K562 (cell line): Measurements from ENCODE around the gene PHACTR3.

Source experiments
- CTCF ChIP-seq, 3 experiments: IDR thresholded peaks in 2 of 3; conservative IDR thresholded peaks in 1 of 3; 2 replicates each; pipeline ENCODE4 v1.5.1; 2011 to 2012; ENCODE audit warnings: low read length in 3 of 3, mild to moderate bottlenecking in 3 of 3, control low read depth in 2 of 3, improper control_type of control experiment in 1 of 3, inconsistent platforms in 1 of 3, low read depth in 1 of 3, mixed read lengths in 1 of 3, moderate library complexity in 1 of 3; ENCODE audit not compliant: insufficient read depth in 2 of 3
- ESRRA ChIP-seq: fragments of 450-650 bp; IDR thresholded peaks from 2 replicates; pipeline ENCODE4 v1.6.1; 2014; ENCODE audit warnings: low read depth, mild to moderate bottlenecking, moderate library complexity, borderline replicate concordance
- GABPA ChIP-seq: fragments of 200-800 bp; sonication (Bioruptor generic); conservative IDR thresholded peaks from 2 replicates; pipeline ENCODE4 v1.6.1; 2016; ENCODE audit warnings: low read depth, missing genetic modification characterization, missing compliant biosample characterization
- IRF2 ChIP-seq: sonication (generic); formaldehyde crosslinking; IDR thresholded peaks from 2 replicates; pipeline ENCODE4 v1.8.1; 2022; ENCODE audit warnings: mild to moderate bottlenecking, missing genetic modification reagents
- JUN ChIP-seq, 2 experiments: sonication (generic) in 1 of 2; formaldehyde crosslinking in 1 of 2; IDR thresholded peaks; 2 replicates each; pipeline versions ENCODE4 v1.6.1 to v1.8.0; 2012 to 2022; ENCODE audit warnings: borderline replicate concordance in 2 of 2, mild to moderate bottlenecking in 2 of 2, improper control_type of control experiment in 1 of 2, low read depth in 1 of 2, low read length in 1 of 2, missing genetic modification reagents in 1 of 2
- MAZ ChIP-seq, 2 experiments: fragments of 450-650 bp in 1 of 2; sonication (generic) in 1 of 2; formaldehyde crosslinking; IDR thresholded peaks in 1 of 2; conservative IDR thresholded peaks in 1 of 2; 2 replicates each; pipeline versions ENCODE4 v1.4.0 to v1.5.0; 2020; ENCODE audit warnings: mild to moderate bottlenecking in 1 of 2, missing genetic modification reagents in 1 of 2
- MXI1 ChIP-seq: IDR thresholded peaks from 2 replicates; pipeline ENCODE4 v1.6.1; 2011; ENCODE audit warnings: low read depth, mild to moderate bottlenecking, improper control_type of control experiment, low read length
- MYBL2 ChIP-seq, 2 experiments: fragments of 450-650 bp in 1 of 2; sonication (generic) in 1 of 2; formaldehyde crosslinking in 1 of 2; IDR thresholded peaks; 2 replicates each; pipeline versions ENCODE4 v1.6.1 to v1.8.1; 2017 to 2022; ENCODE audit warnings: borderline replicate concordance in 1 of 2, inconsistent platforms in 1 of 2, low read depth in 1 of 2, mild to moderate bottlenecking in 1 of 2, missing genetic modification reagents in 1 of 2, moderate library complexity in 1 of 2
- PRMT5 ChIP-seq: sonication (generic); formaldehyde crosslinking; IDR thresholded peaks from 2 replicates; pipeline ENCODE4 v1.5.0; 2020; ENCODE audit warnings: missing genetic modification reagents
- RFX5 ChIP-seq: IDR thresholded peaks from 2 replicates; pipeline ENCODE4 v1.6.1; 2011; ENCODE audit warnings: low read depth, mild to moderate bottlenecking, improper control_type of control experiment, low read length
- SMC3 ChIP-seq: conservative IDR thresholded peaks from 2 replicates; pipeline ENCODE4 v1.6.1; 2011; ENCODE audit warnings: low read depth, low read length, improper control_type of control experiment; ENCODE audit not compliant: insufficient read depth
- U2AF2 ChIP-seq: fragments of 200-400 bp; formaldehyde crosslinking; optimal IDR thresholded peaks from 2 replicates; pipeline ENCODE3; 2017; ENCODE audit warnings: low read depth, mild to moderate bottlenecking, low read length
- ZNF518B ChIP-seq: fragments of 250-450 bp; sonication (Bioruptor Pico); IDR thresholded peaks from 2 replicates; pipeline ENCODE4 v1.5.0; 2021; ENCODE audit warnings: mild to moderate bottlenecking, moderate library complexity

GRCh38 chr20:59604741-59605600, 631 bp downstream of the PHACTR3 start:
- TF ChIP-seq MXI1 (no peak), ZNF518B (CRISPR knock-in tag) (no peak), IRF2 (CRISPR knock-in tag) (no peak), U2AF2 (no peak), JUN (IDR thresholded peaks at IDR 0.05; ENCODE audit: borderline replicate concordance, low read depth, low read length) (no peak), JUN (CRISPR knock-in tag; IDR thresholded peaks at IDR 0.05; ENCODE audit: borderline replicate concordance) (no peak), ESRRA (no peak), GABPA (tag) (no peak), MAZ (CRISPR knock-in tag; conservative IDR thresholded peaks at IDR 0.05 in 1 of 2, IDR thresholded peaks at IDR 0.05 in 1 of 2) (no peak), RFX5 (no peak), MYBL2 (IDR thresholded peaks at IDR 0.05; ENCODE audit: low read depth) (no peak), MYBL2 (CRISPR knock-in tag; IDR thresholded peaks at IDR 0.05; ENCODE audit: borderline replicate concordance) (no peak), CTCF (IDR thresholded peaks at IDR 0.05 in 2 of 3, conservative IDR thresholded peaks at IDR 0.05 in 1 of 3; ENCODE audit: insufficient read depth in 2 of 3, low read depth in 1 of 3, low read length in 3 of 3) (no peak), PRMT5 (CRISPR knock-in tag) (no peak), SMC3 (no peak)
